ENCODE results near the gene PKP1. TPM values are rescaled to one million over a fixed set of nuclear protein-coding genes. Genes with fewer than 3 reads are reported as not detected.
A peak's percentile ranks its signal among the peaks of the same experiment; 100 is the strongest.

PKP1 gene
- polyA plus RNA-seq, 1 donor (not counting 4 experiments of a cell fraction or from before 2014, with no cell fraction given), result 169 TPM

DNA sequence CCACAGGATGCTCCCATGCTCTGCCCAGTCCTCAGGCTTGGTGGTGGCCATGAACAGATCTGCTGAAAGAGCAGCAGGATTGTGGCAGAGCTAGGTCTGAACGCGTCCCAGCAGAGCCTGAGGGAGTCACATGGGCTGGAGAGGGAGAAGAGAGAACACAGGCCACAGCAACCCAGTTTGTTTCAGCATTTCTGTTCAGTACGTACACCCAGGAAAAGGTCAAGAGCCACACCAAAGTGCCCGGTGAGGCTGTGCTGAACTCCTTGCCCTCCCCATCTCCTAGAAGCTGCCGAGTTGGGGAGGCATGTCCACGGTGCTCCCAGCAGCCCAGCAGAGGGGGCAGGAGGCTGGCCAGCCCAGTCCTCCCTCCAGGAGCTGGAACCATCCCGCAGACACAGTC is 5.5 kb downstream of the PKP1 start:
- Histone ChIP-seq H3K27me3 (ENCODE audit: control insufficient read depth, extremely low read depth, insufficient read depth, low read length) (no peaks in the 10 kb centered on the region), H3K9me1 (ENCODE audit: control insufficient read depth, extremely low read depth, insufficient read depth, low read length) (peaks cover 24% of the 10 kb centered on the region), H3K27ac (ENCODE audit: control insufficient read depth, insufficient read depth, low read length) (peak overlapping the region; percentile 91), H3K4me2 (ENCODE audit: control insufficient read depth, extremely low read depth, insufficient read depth, low read depth, low read length) (peak overlapping the region; percentile 87), H3K79me2 (ENCODE audit: control insufficient read depth, insufficient read depth, low read length) (peaks cover 82% of the 10 kb centered on the region), H3K4me3 (ENCODE audit: control insufficient read depth in 2 of 3, extremely low read depth in 1 of 3, insufficient read depth in 2 of 3, low read depth in 1 of 3, low read length in 3 of 3) (peak overlapping the region; percentile 13 to 41 (median 26)), H3K9me3 (ENCODE audit: control insufficient read depth, low read depth, low read length) (no peaks in the 10 kb centered on the region), H4K20me1 (ENCODE audit: control insufficient read depth, extremely low read depth, insufficient read depth, low read length) (peaks cover 3% of the 10 kb centered on the region), H3K36me3 (ENCODE audit: control insufficient read depth in 2 of 2, extremely low read depth in 1 of 2, insufficient read depth in 2 of 2, low read length in 2 of 2) (peaks cover 39 to 52% of the 10 kb centered on the region in 2 experiments), H2AFZ (ENCODE audit: control insufficient read depth, low read length) (no peak overlapping the region), H3K4me1 (ENCODE audit: control insufficient read depth, extremely low read depth, insufficient read depth, low read length) (peaks cover 83% of the 10 kb centered on the region), H3K9ac (ENCODE audit: control insufficient read depth, extremely low read depth, insufficient read depth, low read length) (peak overlapping the region; percentile 97)
- no peak for TF ChIP-seq EZH2 (IDR thresholded peaks at IDR 0.05; ENCODE audit: low read length)
- TF ChIP-seq, protein P1, sequence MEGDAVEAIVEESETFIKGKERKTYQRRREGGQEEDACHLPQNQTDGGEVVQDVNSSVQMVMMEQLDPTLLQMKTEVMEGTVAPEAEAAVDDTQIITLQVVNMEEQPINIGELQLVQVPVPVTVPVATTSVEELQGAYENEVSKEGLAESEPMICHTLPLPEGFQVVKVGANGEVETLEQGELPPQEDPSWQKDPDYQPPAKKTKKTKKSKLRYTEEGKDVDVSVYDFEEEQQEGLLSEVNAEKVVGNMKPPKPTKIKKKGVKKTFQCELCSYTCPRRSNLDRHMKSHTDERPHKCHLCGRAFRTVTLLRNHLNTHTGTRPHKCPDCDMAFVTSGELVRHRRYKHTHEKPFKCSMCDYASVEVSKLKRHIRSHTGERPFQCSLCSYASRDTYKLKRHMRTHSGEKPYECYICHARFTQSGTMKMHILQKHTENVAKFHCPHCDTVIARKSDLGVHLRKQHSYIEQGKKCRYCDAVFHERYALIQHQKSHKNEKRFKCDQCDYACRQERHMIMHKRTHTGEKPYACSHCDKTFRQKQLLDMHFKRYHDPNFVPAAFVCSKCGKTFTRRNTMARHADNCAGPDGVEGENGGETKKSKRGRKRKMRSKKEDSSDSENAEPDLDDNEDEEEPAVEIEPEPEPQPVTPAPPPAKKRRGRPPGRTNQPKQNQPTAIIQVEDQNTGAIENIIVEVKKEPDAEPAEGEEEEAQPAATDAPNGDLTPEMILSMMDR (optimal IDR thresholded peaks at IDR 0.05 in 1 of 3, IDR thresholded peaks at IDR 0.05 in 1 of 3, conservative IDR thresholded peaks at IDR 0.05 in 1 of 3; ENCODE audit: extremely low read depth in 1 of 3, insufficient read depth in 2 of 3, low read length in 3 of 3), result peak in 2 of 3 experiments; percentile 23 to 28
- dilution Hi-C loops (cut with MboI; ENCODE audit: extremely low pct_ligation_motif_present, low sequenced_read_pairs), result no loop called here
- peak; percentile 90 for FAIRE-seq
- DNase-seq (ENCODE audit: low read depth, low spot score), result no peak

- FAIRE-seq, result no peak
- peak overlapping the region; percentile 63 for H3K9ac ChIP-seq (ENCODE audit: control insufficient read depth, extremely low read depth, insufficient read depth, low read length)
- dilution Hi-C loops (cut with MboI; ENCODE audit: extremely low pct_ligation_motif_present, low sequenced_read_pairs), result no loop called here
- no peaks in the 10 kb centered on the region for H3K27me3 ChIP-seq (ENCODE audit: control insufficient read depth, extremely low read depth, insufficient read depth, low read length)
- H4K20me1 ChIP-seq (ENCODE audit: control insufficient read depth, extremely low read depth, insufficient read depth, low read length), result peaks cover 3% of the 10 kb centered on the region
- no peak overlapping the region for H2AFZ ChIP-seq (ENCODE audit: control insufficient read depth, low read length)
- H3K9me3 ChIP-seq (ENCODE audit: control insufficient read depth, low read depth, low read length), result no peaks in the 10 kb centered on the region
- H3K4me2 ChIP-seq (ENCODE audit: control insufficient read depth, extremely low read depth, insufficient read depth, low read depth, low read length), result peak overlapping the region; percentile 82
- H3K79me2 ChIP-seq (ENCODE audit: control insufficient read depth, insufficient read depth, low read length), result peaks cover 70% of the 10 kb centered on the region
- H3K4me3 ChIP-seq (ENCODE audit: control insufficient read depth in 2 of 3, extremely low read depth in 1 of 3, insufficient read depth in 2 of 3, low read depth in 1 of 3, low read length in 3 of 3), result no peak overlapping the region
- H3K9me1 ChIP-seq (ENCODE audit: control insufficient read depth, extremely low read depth, insufficient read depth, low read length), result peaks cover 24% of the 10 kb centered on the region
- TF ChIP-seq, protein P1 (optimal IDR thresholded peaks at IDR 0.05 in 1 of 3, IDR thresholded peaks at IDR 0.05 in 1 of 3, conservative IDR thresholded peaks at IDR 0.05 in 1 of 3; ENCODE audit: extremely low read depth in 1 of 3, insufficient read depth in 2 of 3, low read length in 3 of 3), result no peak
- TF ChIP-seq EZH2 (IDR thresholded peaks at IDR 0.05; ENCODE audit: low read length), result no peak
- peaks cover 44 to 63% of the 10 kb centered on the region in 2 experiments for H3K36me3 ChIP-seq (ENCODE audit: control insufficient read depth in 2 of 2, extremely low read depth in 1 of 2, insufficient read depth in 2 of 2, low read length in 2 of 2)
- H3K4me1 ChIP-seq (ENCODE audit: control insufficient read depth, extremely low read depth, insufficient read depth, low read length), result peaks cover 99% of the 10 kb centered on the region
- no peak for DNase-seq (ENCODE audit: low read depth, low spot score)
- H3K27ac ChIP-seq (ENCODE audit: control insufficient read depth, insufficient read depth, low read length), result peak overlapping the region; percentile 91
Observed at GRCh38 chr1:201290551-201290950, 7.2 kb downstream of the PKP1 start.
